A673 (cell line): ENCODE measurements around the gene OST4. TPM values are rescaled to one million over a fixed set of nuclear protein-coding genes. Genes with fewer than 3 reads are reported as not detected.
"Not testable (repeated sequence)": the region's sequence is repeated elsewhere in the genome, so short reads cannot be mapped to it uniquely, and the experiment has no call there.

Experiments used
- BruUV-seq: library from RNA; stranded (reverse); fragments of 400-500 nt; replicated peaks from 2 replicates; lab custom pipeline; 2021; lab: Mats Ljungman, UMichigan
- CTCF ChIA-PET: fragments of 300-600 bp; sonication (Branson Sonifier 250); formaldehyde crosslinking; loops from one replicate; lab custom pipeline; 2022; ENCODE audit warnings: antibody characterized with exemption; lab: Charles Lee
- POLR2A ChIA-PET: fragments of 300-600 bp; sonication (Branson Sonifier 250); formaldehyde crosslinking; loops from one replicate; lab custom pipeline; 2022; ENCODE audit warnings: antibody characterized with exemption; ENCODE audit not compliant: low non-redundant PET; lab: Charles Lee
- DNase-seq: peaks from one replicate; pipeline ENCODE4 v3.0.0-alpha.2; 2015; ENCODE audit warnings: low spot score
- H3K27ac ChIP-seq: fragments of 200-600 bp; sonication (generic); 2 replicates; pipeline ENCODE4 v1.5.1; 2016; ENCODE audit warnings: mixed run types, low read depth, mild to moderate bottlenecking, mixed read lengths, antibody characterized with exemption, low read length; ENCODE audit not compliant: poor library complexity, severe bottlenecking
- H3K27me3 ChIP-seq: fragments of 200-600 bp; sonication (generic); replicated peaks from 2 replicates; pipeline ENCODE4 v1.6.1; 2017; ENCODE audit warnings: mixed run types, low read depth, mild to moderate bottlenecking, mixed read lengths, antibody characterized with exemption, low read length; ENCODE audit not compliant: insufficient read depth, poor library complexity
- H3K36me3 ChIP-seq: fragments of 200-600 bp; sonication (generic); 2 replicates; pipeline ENCODE4 v1.6.1; 2016; ENCODE audit warnings: mixed run types, mild to moderate bottlenecking, mixed read lengths, antibody characterized with exemption, low read length; ENCODE audit not compliant: insufficient read depth, poor library complexity, severe bottlenecking
- H3K4me1 ChIP-seq: fragments of 200-600 bp; sonication (generic); 2 replicates; pipeline ENCODE4 v1.6.1; 2017; ENCODE audit warnings: mixed run types, mild to moderate bottlenecking, mixed read lengths, antibody characterized with exemption, low read length; ENCODE audit not compliant: insufficient read depth, poor library complexity, severe bottlenecking
- H3K4me3 ChIP-seq: fragments of 200-600 bp; sonication (generic); 2 replicates; pipeline ENCODE4 v1.5.1; 2016; ENCODE audit warnings: low read depth, mixed run types, mild to moderate bottlenecking, mixed read lengths, low read length; ENCODE audit not compliant: poor library complexity, severe bottlenecking
- H3K9me3 ChIP-seq: fragments of 200-600 bp; sonication (generic); 2 replicates; pipeline ENCODE4 v1.6.1; 2016; ENCODE audit warnings: mixed run types, low read depth, mild to moderate bottlenecking, mixed read lengths, antibody characterized with exemption, low read length; ENCODE audit not compliant: poor library complexity, severe bottlenecking
- EZH2 ChIP-seq: fragments of 200-600 bp; sonication (generic); IDR thresholded peaks from 2 replicates; pipeline ENCODE4 v1.6.1; 2017; ENCODE audit warnings: borderline replicate concordance, low read depth, mild to moderate bottlenecking, mixed read lengths, antibody characterized with exemption, low read length; ENCODE audit not compliant: poor library complexity, severe bottlenecking
- intact Hi-C: fragments of 100-400 bp; cut with micrococcal nuclease; formaldehyde crosslinking; loops from one replicate; pipeline ENCODE4 v1.10.0; 2022; ENCODE audit not compliant: unreplicated experiment
- total RNA-seq: library from RNA; stranded (reverse); gene quantifications from 2 replicates; pipeline ENCODE4 v1.2.3, GENCODE V29; 2021
- TF ChIP-seq, protein P1 (sequence below): fragments of 300-800, 200-600 bp; sonication (generic); conservative IDR thresholded peaks from 2 replicates; pipeline ENCODE4 v1.5.1; 2017; ENCODE audit warnings: low read depth, mild to moderate bottlenecking, antibody characterized with exemption, low read length, moderate library complexity, mixed read lengths

The OST4 gene
- total RNA-seq, 1 experiment from 2014 or later, result 235 TPM

DNA sequence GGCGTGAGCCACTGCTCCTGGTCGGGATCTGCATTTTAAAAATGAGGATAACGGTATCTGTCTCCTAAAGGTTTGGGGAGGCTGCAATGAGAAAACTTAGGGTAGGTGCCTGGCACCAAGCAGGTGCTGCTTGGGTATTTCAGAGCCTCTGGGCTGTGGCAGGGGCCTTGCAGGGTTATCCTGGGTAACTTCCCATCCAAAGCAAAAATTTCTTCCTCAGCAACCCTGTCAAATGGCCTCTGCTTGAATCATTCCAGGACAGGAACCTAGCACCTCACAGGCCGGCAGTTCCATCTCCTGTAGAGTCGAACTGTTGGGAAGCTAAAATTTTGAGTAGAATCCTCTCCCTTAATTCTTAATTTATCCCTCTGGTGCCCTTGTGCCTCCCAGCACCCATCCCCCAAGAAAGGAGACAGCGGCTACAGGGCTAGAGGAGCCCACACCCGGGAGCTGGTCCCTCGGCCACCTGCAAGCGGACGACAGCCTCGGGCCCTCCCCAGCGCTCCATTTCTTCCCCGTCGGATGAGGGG lies 46.6 kb upstream of the OST4 start:
- CTCF ChIA-PET, result interaction anchor here (0.6 kb wide), 1 partner anchor 55 kb away, joined by 3 read pairs; no protein-coding TSS in a partner anchor
- Histone ChIP-seq H3K9me3 (no peaks in the 10 kb centered on the region), H3K4me3 (peak overlapping the region; percentile 67), H3K27me3 (peaks cover 8% of the 10 kb centered on the region), H3K36me3 (no peaks in the 10 kb centered on the region), H3K4me1 (peaks cover 5% of the 10 kb centered on the region), H3K27ac (peak overlapping the region; percentile 19)
- no TSS peak for BruUV-seq
- DNase-seq, result no peak
- TF ChIP-seq, protein P1, sequence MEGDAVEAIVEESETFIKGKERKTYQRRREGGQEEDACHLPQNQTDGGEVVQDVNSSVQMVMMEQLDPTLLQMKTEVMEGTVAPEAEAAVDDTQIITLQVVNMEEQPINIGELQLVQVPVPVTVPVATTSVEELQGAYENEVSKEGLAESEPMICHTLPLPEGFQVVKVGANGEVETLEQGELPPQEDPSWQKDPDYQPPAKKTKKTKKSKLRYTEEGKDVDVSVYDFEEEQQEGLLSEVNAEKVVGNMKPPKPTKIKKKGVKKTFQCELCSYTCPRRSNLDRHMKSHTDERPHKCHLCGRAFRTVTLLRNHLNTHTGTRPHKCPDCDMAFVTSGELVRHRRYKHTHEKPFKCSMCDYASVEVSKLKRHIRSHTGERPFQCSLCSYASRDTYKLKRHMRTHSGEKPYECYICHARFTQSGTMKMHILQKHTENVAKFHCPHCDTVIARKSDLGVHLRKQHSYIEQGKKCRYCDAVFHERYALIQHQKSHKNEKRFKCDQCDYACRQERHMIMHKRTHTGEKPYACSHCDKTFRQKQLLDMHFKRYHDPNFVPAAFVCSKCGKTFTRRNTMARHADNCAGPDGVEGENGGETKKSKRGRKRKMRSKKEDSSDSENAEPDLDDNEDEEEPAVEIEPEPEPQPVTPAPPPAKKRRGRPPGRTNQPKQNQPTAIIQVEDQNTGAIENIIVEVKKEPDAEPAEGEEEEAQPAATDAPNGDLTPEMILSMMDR, result no peak
- TF ChIP-seq EZH2, result no peak
- intact Hi-C loops, result loop anchor here (2.0 kb wide), 1 partner anchor 35 kb away; no protein-coding TSS in a partner anchor
- POLR2A ChIA-PET, result interaction anchor here (0.6 kb wide), 1 partner anchor 1206 kb away, joined by 8 read pairs; no protein-coding TSS in a partner anchor

DNA sequence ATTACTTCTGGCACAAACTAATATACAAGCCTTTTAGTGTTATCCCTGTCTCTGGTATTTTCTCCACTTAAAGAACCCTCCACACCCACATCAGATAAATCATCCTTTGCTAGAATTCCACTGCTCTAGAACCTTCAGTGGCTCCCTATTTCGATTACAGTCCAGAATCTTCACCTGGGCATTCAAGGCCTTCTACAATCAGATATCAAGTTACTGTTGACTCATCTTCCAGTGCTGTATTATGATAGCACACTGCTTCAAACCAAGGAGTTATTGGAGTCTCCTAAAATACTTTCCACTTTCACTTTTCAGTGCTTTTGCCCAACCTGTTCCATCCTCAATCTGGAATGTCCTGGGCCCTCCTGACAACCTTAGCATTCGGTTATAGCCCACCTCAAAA lies 44.1 kb upstream of the OST4 start:
- no peak for DNase-seq
- ChIA-PET POLR2A (interaction anchor here (0.6 kb wide), 1 partner anchor 106 kb away, joined by 8 read pairs; no protein-coding TSS in a partner anchor), CTCF (interaction anchor here (0.7 kb wide), 1 partner anchor 283 kb away, joined by 9 read pairs; no protein-coding TSS in a partner anchor)
- Histone ChIP-seq H3K4me3 (no peak overlapping the region), H3K27ac (no peak overlapping the region), H3K9me3 (no peaks in the 10 kb centered on the region), H3K36me3 (no peaks in the 10 kb centered on the region), H3K4me1 (peaks cover 5% of the 10 kb centered on the region), H3K27me3 (no peaks in the 10 kb centered on the region)
- intact Hi-C loops, result no loop called here
- no peak for TF ChIP-seq EZH2
- TF ChIP-seq, protein P1, result no peak
- BruUV-seq, result no TSS peak

DNA sequence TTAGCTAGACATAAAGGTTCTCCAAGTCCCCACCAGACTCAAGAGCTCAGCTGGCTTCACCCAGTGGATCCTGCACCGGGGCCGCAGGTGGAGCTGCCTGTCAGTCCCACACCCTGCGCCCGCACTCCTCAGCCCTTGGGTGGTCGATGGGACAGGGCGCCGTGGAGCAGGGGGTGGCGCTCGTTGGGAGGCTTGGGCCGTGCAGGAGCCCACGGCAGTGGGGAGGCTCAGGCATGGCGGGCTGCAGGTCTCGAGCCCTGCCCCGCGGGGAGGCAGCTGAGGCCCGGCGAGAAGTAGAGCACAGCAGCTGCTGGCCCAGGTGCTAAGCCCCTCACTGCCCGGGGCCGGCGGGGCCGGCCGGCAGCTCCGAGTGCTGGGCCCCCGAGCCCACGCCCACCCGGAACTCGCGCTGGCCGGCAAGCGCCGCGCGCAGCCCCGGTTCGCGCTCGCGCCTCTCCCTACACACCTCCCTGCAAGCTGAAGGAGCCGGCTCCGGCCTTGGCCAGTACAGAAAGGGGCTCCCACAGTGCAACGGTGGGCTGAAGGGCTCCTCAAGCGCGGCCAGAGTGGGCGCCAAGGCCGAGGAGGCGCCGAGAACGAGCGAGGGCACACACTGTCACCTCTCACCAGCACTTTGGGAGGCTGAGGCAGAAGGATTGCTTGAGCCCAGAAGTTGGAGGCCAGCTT lies 40.1 kb upstream of the OST4 start:
- H3K36me3 ChIP-seq, POLR2A ChIA-PET, H3K9me3 ChIP-seq, H3K4me3 ChIP-seq, H3K27ac ChIP-seq, H3K27me3 ChIP-seq, CTCF ChIA-PET, DNase-seq, intact Hi-C loops, BruUV-seq, H3K4me1 ChIP-seq: not testable (repeated sequence)

DNA sequence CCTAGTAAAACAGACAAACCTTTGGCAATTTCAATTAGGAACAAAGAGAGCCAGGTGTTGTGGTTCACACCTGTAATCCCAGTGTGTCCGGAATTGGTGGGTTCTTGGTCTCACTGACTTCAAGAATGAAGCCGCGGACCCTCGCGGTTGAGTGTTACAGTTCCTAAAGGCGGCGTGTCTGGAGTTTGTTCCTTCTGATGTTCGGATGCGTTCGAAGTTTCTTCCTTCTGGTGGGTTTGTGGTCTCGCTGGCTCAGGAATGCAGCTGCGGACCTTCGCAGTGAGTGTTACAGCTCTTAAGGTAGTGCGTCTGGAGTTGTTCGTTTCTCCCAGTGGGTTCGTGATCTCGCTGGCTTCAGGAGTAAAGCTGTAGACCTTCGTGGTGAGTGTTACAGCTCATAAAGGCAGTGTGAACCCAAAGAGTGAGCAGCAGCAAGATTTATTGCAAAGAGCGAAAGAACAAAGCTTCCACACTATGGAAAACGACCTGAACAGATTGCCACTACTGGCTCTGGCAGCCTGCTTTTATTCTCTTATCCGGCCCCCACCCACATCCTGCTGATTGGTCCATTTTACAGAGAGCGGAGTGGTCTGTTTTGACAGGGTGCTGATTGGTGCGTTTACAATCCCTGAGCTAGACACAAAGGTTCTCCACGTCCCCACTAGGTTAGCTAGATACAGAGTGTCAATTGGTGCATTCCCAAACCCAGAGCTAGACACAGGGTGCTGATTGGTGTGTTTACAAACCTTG lies 39.3 kb upstream of the OST4 start:
- intact Hi-C loops, CTCF ChIA-PET, H3K4me1 ChIP-seq, H3K27ac ChIP-seq, POLR2A ChIA-PET, BruUV-seq, H3K27me3 ChIP-seq, H3K36me3 ChIP-seq, DNase-seq, H3K9me3 ChIP-seq, H3K4me3 ChIP-seq: not testable (repeated sequence)
